Endothelial cell (in vitro differentiated cells): Measurements from ENCODE around the gene ZNF14. TPM values are rescaled to one million over a fixed set of nuclear protein-coding genes. Genes with fewer than 3 reads are reported as not detected.
"Not testable (repeated sequence)": the region's sequence is repeated elsewhere in the genome, so short reads cannot be mapped to it uniquely, and the experiment has no call there.

Experiments used
- DNase-seq: peaks from one replicate; pipeline ENCODE4 v3.0.0; 2021; ENCODE audit warnings: low spot score
- H3K27ac Mint-ChIP-seq: one replicate; pipeline ENCODE4 v1.8.0; 2021; ENCODE audit warnings: mixed read lengths, inconsistent platforms; ENCODE audit not compliant: unreplicated experiment
- H3K27me3 Mint-ChIP-seq: one replicate; pipeline ENCODE4 v1.8.0; 2021; ENCODE audit warnings: mild to moderate bottlenecking, moderate library complexity, mixed read lengths, inconsistent platforms; ENCODE audit not compliant: unreplicated experiment
- H3K36me3 Mint-ChIP-seq: one replicate; pipeline ENCODE4 v1.8.0; 2021; ENCODE audit warnings: mild to moderate bottlenecking, low read depth, mixed read lengths, inconsistent platforms; ENCODE audit not compliant: unreplicated experiment
- H3K4me1 Mint-ChIP-seq: one replicate; pipeline ENCODE4 v1.8.0; 2021; ENCODE audit warnings: mild to moderate bottlenecking, mixed read lengths, inconsistent platforms; ENCODE audit not compliant: unreplicated experiment
- H3K4me3 Mint-ChIP-seq: one replicate; pipeline ENCODE4 v1.8.0; 2021; ENCODE audit warnings: mild to moderate bottlenecking, mixed read lengths, inconsistent platforms; ENCODE audit not compliant: unreplicated experiment
- H3K9me3 Mint-ChIP-seq: one replicate; pipeline ENCODE4 v1.8.0; 2021; ENCODE audit warnings: mixed read lengths, inconsistent platforms; ENCODE audit not compliant: unreplicated experiment
- CTCF ChIP-seq: fragments of 200-600 bp; sonication (generic); IDR thresholded peaks from one replicate; pipeline ENCODE4 v1.5.0; 2021; ENCODE audit warnings: antibody characterized with exemption; ENCODE audit not compliant: unreplicated experiment
- total RNA-seq: library from RNA; stranded (reverse); fragmentation: NEBNext Ultra II Directional; extraction: Animal tissue kit (Norgen Biotek cat#: 25700); gene quantifications from one replicate; pipeline ENCODE4 v1.2.1, GENCODE V29; 2021; ENCODE audit not compliant: unreplicated experiment

ZNF14 gene
- total RNA-seq, 1 donor from 2014 or later, result 6.8 TPM

- Mint-ChIP-seq H3K4me1 (no peaks in the 10 kb centered on the region), H3K4me3 (no peak overlapping the region), H3K27me3 (peaks cover 11% of the 10 kb centered on the region), H3K36me3 (no peaks in the 10 kb centered on the region), H3K9me3 (no peaks in the 10 kb centered on the region), H3K27ac (no peak overlapping the region)
- no peak for TF ChIP-seq CTCF
- DNase-seq, result no peak
Observed at GRCh38 chr19:19744641-19745040, 11.7 kb upstream of the ZNF14 start.

GRCh38 chr19:19743921-19744320, 11.0 kb upstream of the ZNF14 start:
- H3K36me3 Mint-ChIP-seq, H3K27ac Mint-ChIP-seq, H3K4me3 Mint-ChIP-seq, H3K9me3 Mint-ChIP-seq, H3K27me3 Mint-ChIP-seq, H3K4me1 Mint-ChIP-seq, DNase-seq: not testable (repeated sequence)

GRCh38 chr19:19743176-19743575, 10.3 kb upstream of the ZNF14 start:
- Mint-ChIP-seq H3K27ac (no peak overlapping the region), H3K4me1 (no peaks in the 10 kb centered on the region), H3K9me3 (no peaks in the 10 kb centered on the region), H3K27me3 (peaks cover 7% of the 10 kb centered on the region), H3K4me3 (no peak overlapping the region), H3K36me3 (no peaks in the 10 kb centered on the region)
- TF ChIP-seq CTCF, result no peak
- DNase-seq, result no peak

GRCh38 chr19:19742773-19743172, 9.9 kb upstream of the ZNF14 start:
- Mint-ChIP-seq H3K36me3 (no peaks in the 10 kb centered on the region), H3K9me3 (no peaks in the 10 kb centered on the region), H3K4me1 (no peaks in the 10 kb centered on the region), H3K4me3 (no peak overlapping the region), H3K27ac (no peak overlapping the region), H3K27me3 (peaks cover 7% of the 10 kb centered on the region)
- DNase-seq, result no peak
- no peak for TF ChIP-seq CTCF

- H3K9me3 Mint-ChIP-seq, result no peaks in the 10 kb centered on the region
- H3K4me1 Mint-ChIP-seq, result no peaks in the 10 kb centered on the region
- no peak overlapping the region for H3K27ac Mint-ChIP-seq
- H3K27me3 Mint-ChIP-seq, result peaks cover 7% of the 10 kb centered on the region
- H3K36me3 Mint-ChIP-seq, result no peaks in the 10 kb centered on the region
- TF ChIP-seq CTCF, result no peak
- no peak for DNase-seq
- no peak overlapping the region for H3K4me3 Mint-ChIP-seq
Observed at GRCh38 chr19:19741184-19741583, 8.3 kb upstream of the ZNF14 start.

- H3K4me3 Mint-ChIP-seq, result no peak overlapping the region
- TF ChIP-seq CTCF, result no peak
Observed at GRCh38 chr19:19740755-19741154, 7.8 kb upstream of the ZNF14 start.

More at GRCh38 chr19:19740755-19741154, 7.8 kb upstream of the ZNF14 start:
- H3K9me3 Mint-ChIP-seq, result no peaks in the 10 kb centered on the region
- DNase-seq, result no peak
- H3K27me3 Mint-ChIP-seq, result peaks cover 7% of the 10 kb centered on the region
- H3K27ac Mint-ChIP-seq, result no peak overlapping the region
- H3K4me1 Mint-ChIP-seq, result no peaks in the 10 kb centered on the region
- no peaks in the 10 kb centered on the region for H3K36me3 Mint-ChIP-seq
